ENCODE data around the gene DLGAP1. TPM values are rescaled to one million over a fixed set of nuclear protein-coding genes. Genes with fewer than 3 reads are reported as not detected.

The DLGAP1 gene
- total and polyA plus RNA-seq, 2 of the 13 experiments (the other 11 are each of a cell fraction or from before 2014, with no cell fraction given): 0.01 TPM; not detected in 1

- TF ChIP-seq, protein P1, sequence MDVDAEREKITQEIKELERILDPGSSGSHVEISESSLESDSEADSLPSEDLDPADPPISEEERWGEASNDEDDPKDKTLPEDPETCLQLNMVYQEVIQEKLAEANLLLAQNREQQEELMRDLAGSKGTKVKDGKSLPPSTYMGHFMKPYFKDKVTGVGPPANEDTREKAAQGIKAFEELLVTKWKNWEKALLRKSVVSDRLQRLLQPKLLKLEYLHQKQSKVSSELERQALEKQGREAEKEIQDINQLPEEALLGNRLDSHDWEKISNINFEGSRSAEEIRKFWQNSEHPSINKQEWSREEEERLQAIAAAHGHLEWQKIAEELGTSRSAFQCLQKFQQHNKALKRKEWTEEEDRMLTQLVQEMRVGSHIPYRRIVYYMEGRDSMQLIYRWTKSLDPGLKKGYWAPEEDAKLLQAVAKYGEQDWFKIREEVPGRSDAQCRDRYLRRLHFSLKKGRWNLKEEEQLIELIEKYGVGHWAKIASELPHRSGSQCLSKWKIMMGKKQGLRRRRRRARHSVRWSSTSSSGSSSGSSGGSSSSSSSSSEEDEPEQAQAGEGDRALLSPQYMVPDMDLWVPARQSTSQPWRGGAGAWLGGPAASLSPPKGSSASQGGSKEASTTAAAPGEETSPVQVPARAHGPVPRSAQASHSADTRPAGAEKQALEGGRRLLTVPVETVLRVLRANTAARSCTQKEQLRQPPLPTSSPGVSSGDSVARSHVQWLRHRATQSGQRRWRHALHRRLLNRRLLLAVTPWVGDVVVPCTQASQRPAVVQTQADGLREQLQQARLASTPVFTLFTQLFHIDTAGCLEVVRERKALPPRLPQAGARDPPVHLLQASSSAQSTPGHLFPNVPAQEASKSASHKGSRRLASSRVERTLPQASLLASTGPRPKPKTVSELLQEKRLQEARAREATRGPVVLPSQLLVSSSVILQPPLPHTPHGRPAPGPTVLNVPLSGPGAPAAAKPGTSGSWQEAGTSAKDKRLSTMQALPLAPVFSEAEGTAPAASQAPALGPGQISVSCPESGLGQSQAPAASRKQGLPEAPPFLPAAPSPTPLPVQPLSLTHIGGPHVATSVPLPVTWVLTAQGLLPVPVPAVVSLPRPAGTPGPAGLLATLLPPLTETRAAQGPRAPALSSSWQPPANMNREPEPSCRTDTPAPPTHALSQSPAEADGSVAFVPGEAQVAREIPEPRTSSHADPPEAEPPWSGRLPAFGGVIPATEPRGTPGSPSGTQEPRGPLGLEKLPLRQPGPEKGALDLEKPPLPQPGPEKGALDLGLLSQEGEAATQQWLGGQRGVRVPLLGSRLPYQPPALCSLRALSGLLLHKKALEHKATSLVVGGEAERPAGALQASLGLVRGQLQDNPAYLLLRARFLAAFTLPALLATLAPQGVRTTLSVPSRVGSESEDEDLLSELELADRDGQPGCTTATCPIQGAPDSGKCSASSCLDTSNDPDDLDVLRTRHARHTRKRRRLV (CRISPR knock-in tag; IDR thresholded peaks at IDR 0.05): no peak
- TF ChIP-seq ZKSCAN5 (CRISPR knock-in tag; IDR thresholded peaks at IDR 0.05): peak; percentile 78
- TF ChIP-seq EP300 (IDR thresholded peaks at IDR 0.05; ENCODE audit: low read depth in 2 of 2, low read length in 2 of 2): peak in 1 of 2 experiments; percentile 50; a peak in 1 of 4 replicates
- TF ChIP-seq EP300 (CRISPR knock-in tag; IDR thresholded peaks at IDR 0.05; ENCODE audit: borderline replicate concordance): peak; percentile 79
- TF ChIP-seq TBX3 (IDR thresholded peaks at IDR 0.05; ENCODE audit: borderline replicate concordance): peak; percentile 64; the same call in 1 of the 2 replicates
- no peak for TF ChIP-seq ZFYVE20 (CRISPR knock-in tag; IDR thresholded peaks at IDR 0.05; ENCODE audit: borderline replicate concordance, low read depth)
- 0 out of 2 replicates have a peak, but pooled peaks have one; percentile 47 for TF ChIP-seq GZF1 (CRISPR knock-in tag; IDR thresholded peaks at IDR 0.05)
- TF ChIP-seq BCL6 (CRISPR knock-in tag; IDR thresholded peaks at IDR 0.05): peak; percentile 36; the same call in 1 of the 2 replicates
- TF ChIP-seq GMEB1 (CRISPR knock-in tag; IDR thresholded peaks at IDR 0.05; ENCODE audit: borderline replicate concordance): 0 out of 2 replicates have a peak, but pooled peaks have one; percentile 40
- TF ChIP-seq MAFK (conservative IDR thresholded peaks at IDR 0.05 in 1 of 2, IDR thresholded peaks at IDR 0.05 in 1 of 2; ENCODE audit: low read length in 2 of 2): peak; percentile 80 to 91
- TF ChIP-seq, protein P2, sequence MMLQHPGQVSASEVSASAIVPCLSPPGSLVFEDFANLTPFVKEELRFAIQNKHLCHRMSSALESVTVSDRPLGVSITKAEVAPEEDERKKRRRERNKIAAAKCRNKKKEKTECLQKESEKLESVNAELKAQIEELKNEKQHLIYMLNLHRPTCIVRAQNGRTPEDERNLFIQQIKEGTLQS (CRISPR knock-in tag; IDR thresholded peaks at IDR 0.05): peak; percentile 30; the same call in 1 of the 2 replicates
- no peak for TF ChIP-seq SRSF4 (IDR thresholded peaks at IDR 0.05; ENCODE audit: low read depth, low read length, poor library complexity, severe bottlenecking)
- peak; percentile 61 for TF ChIP-seq CEBPG (CRISPR knock-in tag; IDR thresholded peaks at IDR 0.05)
- TF ChIP-seq, protein P3, sequence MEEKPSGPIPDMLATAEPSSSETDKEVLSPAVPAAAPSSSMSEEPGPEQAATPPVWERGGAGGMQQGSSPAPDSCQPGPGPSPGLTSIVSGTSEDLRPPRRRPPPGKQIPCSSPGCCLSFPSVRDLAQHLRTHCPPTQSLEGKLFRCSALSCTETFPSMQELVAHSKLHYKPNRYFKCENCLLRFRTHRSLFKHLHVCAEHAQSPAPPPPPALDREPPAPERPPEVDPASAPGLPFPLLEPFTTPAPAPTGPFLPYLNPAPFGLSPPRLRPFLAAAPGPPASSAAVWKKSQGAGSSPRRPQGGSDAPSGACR (CRISPR knock-in tag; IDR thresholded peaks at IDR 0.05): no peak
- TF ChIP-seq ZNF441 (CRISPR knock-in tag; IDR thresholded peaks at IDR 0.05; ENCODE audit: borderline replicate concordance): peak; percentile 17; the same call in 1 of the 2 replicates
- TF ChIP-seq NFE2L2 (IDR thresholded peaks at IDR 0.05; ENCODE audit: low read length): peak; percentile 95
- TF ChIP-seq ZNF44 (CRISPR knock-in tag; IDR thresholded peaks at IDR 0.05): no peak
- TF ChIP-seq ZNF496 (CRISPR knock-in tag; IDR thresholded peaks at IDR 0.05; ENCODE audit: insufficient replicate concordance): no peak
- TF ChIP-seq RFX5 (IDR thresholded peaks at IDR 0.05; ENCODE audit: low read depth, low read length): no peak
- TF ChIP-seq TFAP4 (IDR thresholded peaks at IDR 0.05; ENCODE audit: borderline replicate concordance, low read depth): peak; percentile 78; the same call in 1 of the 2 replicates
These were observed 858.3 kb downstream of the DLGAP1 start (continued) for GRCh38 chr18:3596637-3597384.

Measured in HepG2 (cell line).